Stimulated activated CD4-positive, alpha-beta T cell treated with anti-CD3 and anti-CD28 coated beads, Interleukin-15, amount 100 ng/mL, for 1 hour (primary cell): ENCODE results near the gene SPG7.
A peak's percentile ranks its signal among the peaks of the same experiment; 100 is the strongest.
"Not testable (repeated sequence)": the region's sequence is repeated elsewhere in the genome, so short reads cannot be mapped to it uniquely, and the experiment has no call there.

Source experiments
- DNase-seq, 2 donors: peaks; one replicate each; pipeline ENCODE4 v3.0.0-alpha.2; 2020; ENCODE audit warnings: low read depth in 1 of 2, low spot score in 1 of 2

SPG7 gene

GRCh38 chr16:89561884-89562599 lies 53.8 kb downstream of the SPG7 start:
- DNase-seq, result no peak

- DNase-seq, result no peak
Observed at GRCh38 chr16:89562939-89563338, 54.7 kb downstream of the SPG7 start.

DNA sequence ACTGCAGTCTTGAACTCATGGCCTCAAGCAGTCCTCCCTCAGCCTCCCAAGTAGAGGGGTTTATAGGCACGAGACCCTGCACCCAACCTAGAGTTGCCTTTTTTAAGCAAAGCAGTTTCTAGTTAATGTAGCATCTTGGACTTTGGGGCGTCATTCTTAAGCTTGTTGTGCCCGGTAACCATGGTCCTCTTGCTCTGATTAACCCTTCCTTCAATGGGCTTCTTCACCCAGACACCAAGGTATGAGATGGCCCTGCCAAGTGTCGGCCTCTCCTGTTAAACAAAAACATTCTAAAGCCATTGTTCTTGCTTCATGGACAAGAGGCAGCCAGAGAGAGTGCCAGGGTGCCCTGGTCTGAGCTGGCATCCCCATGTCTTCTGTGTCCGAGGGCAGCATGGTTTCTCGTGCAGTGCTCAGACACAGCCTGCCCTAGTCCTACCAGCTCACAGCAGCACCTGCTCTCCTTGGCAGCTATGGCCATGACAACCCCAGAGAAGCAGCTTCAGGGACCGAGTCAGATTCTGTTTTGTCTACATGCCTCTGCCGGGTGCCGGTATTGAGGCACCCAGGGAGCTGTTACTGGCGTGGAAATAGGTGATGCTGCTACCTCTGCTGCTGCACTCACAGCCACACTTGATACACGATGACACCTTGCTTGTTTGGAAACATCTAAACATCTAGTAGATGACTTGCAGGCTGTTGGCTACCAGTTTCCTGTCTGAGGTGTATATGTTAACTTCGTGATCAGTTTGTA lies 55.6 kb downstream of the SPG7 start:
- no peak for DNase-seq

GRCh38 chr16:89564476-89565255 lies 56.5 kb downstream of the SPG7 start:
- peak in 1 of 2 donors; percentile 21 for DNase-seq

GRCh38 chr16:89565256-89565505 lies 57.0 kb downstream of the SPG7 start:
- peak in 1 of 2 donors; percentile 20 for DNase-seq

DNA sequence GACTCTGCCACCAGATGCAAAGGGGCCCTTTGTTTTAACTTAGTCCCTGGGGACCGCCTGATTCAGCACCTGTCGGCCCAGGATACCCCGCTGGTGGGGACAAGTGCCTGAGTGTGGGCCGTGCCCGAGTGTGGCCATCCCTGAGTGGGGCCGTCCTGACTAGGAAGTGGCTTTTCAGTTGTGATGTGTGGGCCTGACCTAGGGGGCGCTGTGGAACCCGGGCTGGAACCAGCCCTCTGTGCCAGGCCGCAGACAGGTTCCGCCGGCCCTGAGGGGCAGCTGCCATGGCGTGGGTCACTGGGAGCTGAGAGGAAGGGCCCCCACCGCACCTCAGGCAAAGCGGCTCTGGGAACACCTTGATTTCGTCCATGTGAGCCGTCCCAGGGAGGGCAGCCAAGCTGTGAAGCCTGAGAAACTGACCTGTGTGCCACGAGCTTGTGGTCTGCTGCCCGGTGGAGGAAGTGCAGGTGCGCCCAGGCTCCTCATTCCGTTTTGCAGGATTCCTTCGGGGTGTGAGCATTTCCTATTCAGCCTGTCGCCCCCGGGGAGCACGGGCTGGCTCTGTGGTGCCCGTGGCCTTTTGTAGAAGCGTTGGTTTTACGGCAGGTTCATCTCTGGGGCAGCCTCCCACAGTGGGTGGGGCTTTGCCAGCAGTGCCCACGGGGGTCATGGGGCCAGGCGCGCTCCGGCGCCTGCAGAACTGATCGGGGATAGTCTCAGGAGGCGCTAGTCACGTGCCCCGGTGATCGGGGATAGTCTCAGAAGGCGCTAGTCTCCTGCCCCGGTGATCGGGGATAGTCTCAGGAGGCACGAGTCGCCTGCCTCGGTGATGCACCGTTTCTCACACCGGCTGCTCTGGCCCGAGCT lies 57.5 kb downstream of the SPG7 start:
- peak in 1 of 2 donors; percentile 46 for DNase-seq

DNA sequence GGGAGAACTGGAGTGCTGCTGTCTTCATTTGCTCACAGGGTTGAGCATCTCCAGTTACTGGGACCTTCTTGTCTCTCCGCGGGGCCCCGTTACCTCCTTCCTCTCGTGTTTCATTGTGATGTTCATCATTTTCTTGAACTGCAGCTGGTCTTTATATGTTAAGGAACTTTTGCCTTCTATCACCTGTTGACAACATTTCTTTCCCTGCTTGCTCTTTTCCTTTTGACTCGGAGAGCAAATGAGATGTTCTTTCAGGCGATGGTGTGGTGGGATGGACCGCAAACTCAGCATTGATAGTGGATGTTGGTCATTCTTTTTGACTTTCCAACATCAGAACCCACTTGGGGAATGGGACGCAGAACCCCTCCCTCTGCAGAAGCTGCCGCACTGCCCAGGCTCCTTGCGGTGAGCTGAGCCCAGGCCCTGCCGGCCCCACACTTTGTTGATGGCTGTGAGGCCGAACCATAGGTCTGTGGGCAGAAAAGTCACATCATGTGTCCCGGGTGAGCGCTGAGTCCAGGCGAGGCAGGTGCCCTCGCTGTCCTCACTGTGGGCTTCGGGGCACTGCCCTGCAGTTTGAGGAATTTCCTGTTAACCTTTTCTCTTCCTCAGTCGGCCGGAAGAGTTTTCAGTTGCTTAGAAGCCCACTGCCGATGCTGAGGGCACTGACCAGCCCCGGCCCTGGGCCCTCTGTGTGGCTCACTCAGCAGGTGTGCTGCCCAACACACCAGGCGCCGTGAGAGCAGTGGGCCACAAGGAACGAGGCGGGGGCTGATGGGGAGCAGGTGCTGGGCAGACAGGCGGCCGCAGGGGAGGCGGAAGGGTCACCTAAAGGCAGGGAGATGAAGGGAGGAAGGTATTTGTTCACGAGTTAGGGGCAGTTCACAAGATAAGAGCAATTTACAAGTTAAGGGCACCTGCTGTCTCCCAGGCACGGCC lies 59.7 kb downstream of the SPG7 start:
- no peak for DNase-seq

GRCh38 chr16:89569506-89570341 lies 61.5 kb downstream of the SPG7 start:
- DNase-seq, result no peak

DNA sequence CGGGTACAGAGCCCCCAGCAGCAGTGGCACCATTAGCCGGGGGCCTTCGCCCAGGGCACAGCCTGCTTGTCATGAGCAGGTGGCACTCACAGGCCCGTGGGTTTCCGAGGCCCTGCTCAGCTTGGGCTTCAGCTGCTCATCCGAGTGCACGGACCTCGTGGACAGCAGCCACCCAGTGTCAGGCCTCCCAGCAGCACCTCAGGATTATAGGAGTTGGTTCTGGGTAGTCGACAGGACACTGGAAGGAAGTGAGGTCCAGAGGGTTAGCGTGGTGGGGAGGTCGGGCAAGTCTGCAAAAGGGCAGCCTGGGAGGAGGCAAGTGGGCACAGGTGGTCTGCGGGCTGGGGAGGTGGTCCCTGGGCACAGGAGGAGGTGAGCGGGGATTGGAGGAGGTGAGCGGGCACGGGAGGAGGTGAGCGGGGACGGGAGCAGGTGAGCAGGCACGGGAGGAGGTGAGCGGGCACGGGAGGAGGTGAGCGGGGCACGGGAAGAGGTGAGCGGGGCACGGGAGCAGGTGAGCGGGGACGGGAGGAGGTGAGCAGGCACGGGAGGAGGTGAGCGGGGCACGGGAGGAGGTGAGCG lies 62.2 kb downstream of the SPG7 start:
- DNase-seq, result no peak

- DNase-seq, result not testable (repeated sequence)
Observed at GRCh38 chr16:89570983-89571598, 62.9 kb downstream of the SPG7 start.

DNA sequence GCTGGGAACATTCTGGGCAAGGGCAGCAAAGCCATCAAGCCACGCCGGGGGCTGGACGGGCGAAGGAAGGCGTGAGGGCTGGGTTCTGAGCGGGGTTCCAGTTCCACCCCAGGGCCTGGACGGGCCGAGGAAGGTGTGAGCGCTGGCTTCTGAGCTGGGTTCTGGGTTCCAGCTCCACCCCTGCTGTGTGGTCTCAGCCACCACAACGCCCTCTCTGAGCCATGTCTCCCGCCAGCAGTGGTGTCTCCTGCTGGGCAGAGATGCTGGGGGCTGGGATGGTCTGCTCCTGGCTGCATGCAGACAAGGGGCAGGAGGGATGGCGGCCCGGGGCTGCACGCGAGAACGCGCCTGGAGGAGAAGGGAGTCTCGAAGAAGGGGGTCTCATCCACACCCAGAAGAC lies 63.4 kb downstream of the SPG7 start:
- DNase-seq, result no peak

- no peak for DNase-seq
Observed at GRCh38 chr16:89572073-89572484, 63.9 kb downstream of the SPG7 start.

GRCh38 chr16:89572485-89573205 lies 64.4 kb downstream of the SPG7 start:
- no peak for DNase-seq

GRCh38 chr16:89573826-89574680 lies 65.8 kb downstream of the SPG7 start:
- no peak for DNase-seq

GRCh38 chr16:89574681-89575246 lies 66.6 kb downstream of the SPG7 start:
- DNase-seq, result peak; percentile 19 to 42
